Measurements from ENCODE around the gene SPRR3.

Gene SPRR3

DNA sequence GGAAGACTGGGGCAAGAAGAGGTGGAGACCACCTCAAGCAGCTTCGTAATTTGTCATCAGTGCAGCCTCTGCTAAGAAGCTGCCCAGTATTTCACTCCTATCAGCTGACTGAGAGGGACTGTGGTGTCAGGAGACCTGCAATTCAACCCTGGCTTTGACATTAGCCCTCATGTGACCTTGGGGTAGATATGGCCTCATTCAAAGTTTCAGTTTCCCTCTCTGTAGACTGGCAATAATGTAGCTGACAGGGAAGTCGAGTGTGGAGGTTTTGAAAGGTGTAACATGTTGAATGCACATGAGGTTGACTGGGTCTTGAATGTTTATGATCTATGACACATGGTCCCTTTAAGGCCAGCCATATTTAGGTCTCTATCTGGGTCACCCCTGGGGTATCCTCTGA is 33.3 kb upstream of the SPRR3 start:
- Histone ChIP-seq H3K4me2 (ENCODE audit: low read length, poor library complexity, severe bottlenecking) (no peak overlapping the region), H3K27ac (ENCODE audit: low read length, poor library complexity, severe bottlenecking) (no peak overlapping the region), H2BK15ac (ENCODE audit: low read depth, poor library complexity, severe bottlenecking) (no peak overlapping the region), H2AK5ac (ENCODE audit: low read length, severe bottlenecking) (no peak overlapping the region), H3K23ac (ENCODE audit: low read length in 2 of 2) (no peak overlapping the region), H3K36me3 (ENCODE audit: control insufficient read depth in 1 of 2, insufficient read depth in 2 of 2, low read depth in 1 of 2, low read length in 2 of 2) (no peaks in the 10 kb centered on the region), H3K27me3 (ENCODE audit: control insufficient read depth in 1 of 2, insufficient read depth in 1 of 2, low read length in 2 of 2) (peaks cover 0 to 5% of the 10 kb centered on the region in 2 experiments), H3K9me3 (ENCODE audit: control insufficient read depth, low read length) (peaks cover 2% of the 10 kb centered on the region), H3K18ac (ENCODE audit: low read depth in 1 of 2, low read length in 2 of 2) (no peak overlapping the region), H3K79me1 (replicated peaks; ENCODE audit: low read length, poor library complexity, severe bottlenecking) (no peaks in the 10 kb centered on the region), H2BK120ac (ENCODE audit: low read depth, low read length) (no peak overlapping the region), H3K14ac (ENCODE audit: low read length in 2 of 2) (no peak overlapping the region), H3K4ac (ENCODE audit: low read depth in 1 of 2, low read length in 2 of 2) (no peak overlapping the region), H4K8ac (ENCODE audit: low read length) (no peak overlapping the region), H4K91ac (ENCODE audit: low read length) (no peak overlapping the region), H2BK5ac (ENCODE audit: low read depth, low read length, poor library complexity, severe bottlenecking) (no peak overlapping the region), H2AFZ (ENCODE audit: low read depth, low read length) (no peak overlapping the region), H2BK12ac (ENCODE audit: low read length in 2 of 2) (no peak overlapping the region), H3K4me3 (ENCODE audit: insufficient read depth in 1 of 2, low read depth in 1 of 2, low read length in 2 of 2) (no peak overlapping the region), H3K9ac (ENCODE audit: low read length) (no peak overlapping the region), H3K4me1 (ENCODE audit: control insufficient read depth, insufficient read depth, low read depth, low read length) (no peaks in the 10 kb centered on the region)
- DNase-seq, result no peak
- WGBS, result 41% methylated on average over 2 of the region's 2 CpGs

DNA sequence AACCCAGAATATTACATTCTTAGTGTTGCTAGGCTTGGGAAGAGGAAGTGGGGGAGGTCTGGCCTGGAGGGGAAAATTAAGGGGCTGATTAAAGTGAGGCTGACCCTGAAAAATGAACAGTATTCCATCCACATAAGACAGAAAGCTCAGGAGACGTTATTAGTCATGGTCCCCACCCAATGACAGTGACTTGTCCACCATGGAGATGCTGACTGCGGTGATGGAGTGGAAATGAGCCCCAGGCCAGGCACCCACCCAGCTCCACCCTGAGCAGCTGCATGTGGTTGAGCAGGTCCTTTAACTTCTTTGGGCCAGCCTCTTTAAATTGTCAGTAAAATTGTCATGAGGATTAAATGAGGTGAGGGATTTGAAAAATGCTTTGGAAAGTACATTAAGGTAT is 32.5 kb upstream of the SPRR3 start:
- Histone ChIP-seq H3K9me3 (ENCODE audit: control insufficient read depth, low read length) (peaks cover 2% of the 10 kb centered on the region), H3K4me1 (ENCODE audit: control insufficient read depth, insufficient read depth, low read depth, low read length) (no peaks in the 10 kb centered on the region), H2BK5ac (ENCODE audit: low read depth, low read length, poor library complexity, severe bottlenecking) (no peak overlapping the region), H3K18ac (ENCODE audit: low read depth in 1 of 2, low read length in 2 of 2) (no peak overlapping the region), H3K4me2 (ENCODE audit: low read length, poor library complexity, severe bottlenecking) (no peak overlapping the region), H3K79me1 (replicated peaks; ENCODE audit: low read length, poor library complexity, severe bottlenecking) (no peaks in the 10 kb centered on the region), H3K14ac (ENCODE audit: low read length in 2 of 2) (no peak overlapping the region), H4K8ac (ENCODE audit: low read length) (no peak overlapping the region), H4K91ac (ENCODE audit: low read length) (no peak overlapping the region), H3K9ac (ENCODE audit: low read length) (no peak overlapping the region), H3K4me3 (ENCODE audit: insufficient read depth in 1 of 2, low read depth in 1 of 2, low read length in 2 of 2) (no peak overlapping the region), H2BK15ac (ENCODE audit: low read depth, poor library complexity, severe bottlenecking) (no peak overlapping the region), H2AFZ (ENCODE audit: low read depth, low read length) (no peak overlapping the region), H3K27me3 (ENCODE audit: control insufficient read depth in 1 of 2, insufficient read depth in 1 of 2, low read length in 2 of 2) (peaks cover 0 to 5% of the 10 kb centered on the region in 2 experiments), H2AK5ac (ENCODE audit: low read length, severe bottlenecking) (no peak overlapping the region), H3K23ac (ENCODE audit: low read length in 2 of 2) (no peak overlapping the region), H2BK120ac (ENCODE audit: low read depth, low read length) (no peak overlapping the region), H3K27ac (ENCODE audit: low read length, poor library complexity, severe bottlenecking) (no peak overlapping the region), H3K4ac (ENCODE audit: low read depth in 1 of 2, low read length in 2 of 2) (no peak overlapping the region), H3K36me3 (ENCODE audit: control insufficient read depth in 1 of 2, insufficient read depth in 2 of 2, low read depth in 1 of 2, low read length in 2 of 2) (no peaks in the 10 kb centered on the region), H2BK12ac (ENCODE audit: low read length in 2 of 2) (no peak overlapping the region)
- no peak for DNase-seq
- 42% methylated on average over 2 of the region's 2 CpGs for WGBS

DNA sequence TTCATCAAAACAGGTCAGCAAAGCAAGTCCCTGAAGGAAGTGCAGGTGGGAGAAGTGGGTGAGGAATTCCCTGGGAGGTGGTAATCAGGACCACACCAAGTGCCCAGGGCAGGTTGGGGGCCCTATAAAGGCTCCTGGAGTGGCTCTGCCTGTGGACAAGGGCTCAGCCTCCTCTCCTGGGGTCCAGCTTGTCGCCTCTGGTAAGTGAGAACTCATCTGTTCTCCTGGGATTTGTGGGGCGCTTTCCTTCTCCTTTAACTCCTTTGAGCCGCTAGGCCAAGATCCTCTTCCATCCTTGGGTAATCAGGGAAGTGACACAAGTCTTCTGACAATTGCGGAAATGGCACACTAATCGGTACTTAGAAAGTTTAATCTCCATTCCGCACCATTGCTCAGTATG is 31.1 kb upstream of the SPRR3 start, which contains the start of gene SPRR4:
Gene SPRR4 (plus strand): TSS at position 154 of the 400 bp plus-strand sequence. CDS start 1,243 bp downstream, outside the sequence.
- Histone ChIP-seq H3K14ac (ENCODE audit: low read length in 2 of 2) (no peak within 1 kb of the TSS), H2BK120ac (ENCODE audit: low read depth, low read length) (no peak within 1 kb of the TSS), H3K23ac (ENCODE audit: low read length in 2 of 2) (no peak within 1 kb of the TSS), H2BK5ac (ENCODE audit: low read depth, low read length, poor library complexity, severe bottlenecking) (no peak within 1 kb of the TSS), H4K8ac (ENCODE audit: low read length) (no peak within 1 kb of the TSS), H2BK15ac (ENCODE audit: low read depth, poor library complexity, severe bottlenecking) (no peak within 1 kb of the TSS), H3K27ac (ENCODE audit: low read length, poor library complexity, severe bottlenecking) (no peak within 1 kb of the TSS), H2AFZ (ENCODE audit: low read depth, low read length) (no peak within 1 kb of the TSS), H3K4ac (ENCODE audit: low read depth in 1 of 2, low read length in 2 of 2) (no peak within 1 kb of the TSS), H2BK12ac (ENCODE audit: low read length in 2 of 2) (no peak within 1 kb of the TSS), H3K4me3 (ENCODE audit: insufficient read depth in 1 of 2, low read depth in 1 of 2, low read length in 2 of 2) (no peak within 1 kb of the TSS), H3K79me1 (replicated peaks; ENCODE audit: low read length, poor library complexity, severe bottlenecking) (no peaks in the 10 kb centered on the region), H3K4me1 (ENCODE audit: control insufficient read depth, insufficient read depth, low read depth, low read length) (no peaks in the 10 kb centered on the region), H3K27me3 (ENCODE audit: control insufficient read depth in 1 of 2, insufficient read depth in 1 of 2, low read length in 2 of 2) (peaks cover 0 to 5% of the 10 kb centered on the region in 2 experiments), H3K9ac (ENCODE audit: low read length) (no peak within 1 kb of the TSS), H3K18ac (ENCODE audit: low read depth in 1 of 2, low read length in 2 of 2) (no peak within 1 kb of the TSS), H3K9me3 (ENCODE audit: control insufficient read depth, low read length) (peaks cover 2% of the 10 kb centered on the region), H3K36me3 (ENCODE audit: control insufficient read depth in 1 of 2, insufficient read depth in 2 of 2, low read depth in 1 of 2, low read length in 2 of 2) (no peaks in the 10 kb centered on the region), H2AK5ac (ENCODE audit: low read length, severe bottlenecking) (no peak within 1 kb of the TSS), H3K4me2 (ENCODE audit: low read length, poor library complexity, severe bottlenecking) (no peak within 1 kb of the TSS), H4K91ac (ENCODE audit: low read length) (no peak within 1 kb of the TSS)
- no peak for DNase-seq
- 71% methylated on average over 5 of the region's 6 CpGs for WGBS

DNA sequence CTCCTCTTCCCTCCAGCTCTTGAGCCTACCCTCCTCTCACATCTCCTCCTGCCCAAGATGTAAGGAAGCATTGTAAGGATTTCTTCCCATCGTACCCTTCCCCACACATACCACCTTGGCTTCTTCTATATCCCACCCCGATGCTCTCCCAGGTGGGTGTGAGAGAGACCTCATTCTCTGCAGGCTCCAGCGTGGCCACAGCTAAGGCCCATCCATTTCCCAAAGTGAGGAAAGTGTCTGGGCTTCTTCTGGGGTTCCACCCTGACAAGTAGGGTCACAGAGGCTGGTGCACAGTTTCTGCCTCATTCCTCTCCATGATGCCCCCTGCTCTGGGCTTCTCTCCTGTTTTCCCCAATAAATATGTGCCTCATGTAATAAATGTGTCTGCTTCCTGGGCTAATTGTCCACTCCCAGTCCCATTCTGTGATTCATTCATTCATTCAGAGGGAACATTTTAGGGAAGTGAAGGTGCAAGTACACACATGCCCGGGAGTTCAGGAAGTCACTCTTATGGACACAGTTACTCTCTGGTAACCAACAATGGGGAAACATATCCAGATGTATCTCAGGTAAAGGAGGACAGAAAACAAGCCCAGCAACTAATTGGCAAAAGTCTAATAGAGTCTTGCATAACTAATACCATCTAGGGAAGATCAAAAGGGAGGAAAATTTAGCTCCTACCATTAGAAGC is 29.2 kb upstream of the SPRR3 start:
- Histone ChIP-seq H3K27me3 (ENCODE audit: control insufficient read depth in 1 of 2, insufficient read depth in 1 of 2, low read length in 2 of 2) (peaks cover 0 to 5% of the 10 kb centered on the region in 2 experiments), H4K8ac (ENCODE audit: low read length) (no peak overlapping the region), H3K4me2 (ENCODE audit: low read length, poor library complexity, severe bottlenecking) (no peak overlapping the region), H4K91ac (ENCODE audit: low read length) (no peak overlapping the region), H3K9me3 (ENCODE audit: control insufficient read depth, low read length) (peaks cover 2% of the 10 kb centered on the region), H2BK12ac (ENCODE audit: low read length in 2 of 2) (no peak overlapping the region), H2AK5ac (ENCODE audit: low read length, severe bottlenecking) (no peak overlapping the region), H3K27ac (ENCODE audit: low read length, poor library complexity, severe bottlenecking) (no peak overlapping the region), H3K18ac (ENCODE audit: low read depth in 1 of 2, low read length in 2 of 2) (no peak overlapping the region), H3K36me3 (ENCODE audit: control insufficient read depth in 1 of 2, insufficient read depth in 2 of 2, low read depth in 1 of 2, low read length in 2 of 2) (no peaks in the 10 kb centered on the region), H3K4me3 (ENCODE audit: insufficient read depth in 1 of 2, low read depth in 1 of 2, low read length in 2 of 2) (no peak overlapping the region), H2BK120ac (ENCODE audit: low read depth, low read length) (no peak overlapping the region), H2BK15ac (ENCODE audit: low read depth, poor library complexity, severe bottlenecking) (no peak overlapping the region), H2AFZ (ENCODE audit: low read depth, low read length) (no peak overlapping the region), H3K4ac (ENCODE audit: low read depth in 1 of 2, low read length in 2 of 2) (no peak overlapping the region), H2BK5ac (ENCODE audit: low read depth, low read length, poor library complexity, severe bottlenecking) (no peak overlapping the region), H3K79me1 (replicated peaks; ENCODE audit: low read length, poor library complexity, severe bottlenecking) (no peaks in the 10 kb centered on the region), H3K23ac (ENCODE audit: low read length in 2 of 2) (no peak overlapping the region), H3K9ac (ENCODE audit: low read length) (no peak overlapping the region), H3K4me1 (ENCODE audit: control insufficient read depth, insufficient read depth, low read depth, low read length) (no peaks in the 10 kb centered on the region), H3K14ac (ENCODE audit: low read length in 2 of 2) (no peak overlapping the region)
- WGBS, result 65% methylated on average over 4 of the region's 4 CpGs
- DNase-seq, result no peak

Measured in mesenchymal stem cell (in vitro differentiated cells and primary cell).